Activated CD4-positive, CD25-positive, alpha-beta regulatory T cell treated with anti-CD3 and anti-CD28 coated beads, Interleukin-2, amount 50 U/mL, for 72 hours (primary cell): ENCODE data around the gene PTCH2.
"Not testable (repeated sequence)": the region's sequence is repeated elsewhere in the genome, so short reads cannot be mapped to it uniquely, and the experiment has no call there.

Experiments
- DNase-seq: peaks from one replicate; pipeline ENCODE4 v3.0.0; 2021

The PTCH2 gene

GRCh38 chr1:44842862-44843655, at the start of gene PTCH2:
Gene PTCH2, minus strand, starts transcription at chr1:44843253. Its CDS starts 321 bp downstream, at chr1:44842932.
- DNase-seq, result no peak

GRCh38 chr1:44890007-44890406, 47.0 kb upstream of the PTCH2 start:
- DNase-seq, result no peak

GRCh38 chr1:44885406-44885805, 42.4 kb upstream of the PTCH2 start:
- no peak for DNase-seq

GRCh38 chr1:44884746-44885145, 41.7 kb upstream of the PTCH2 start:
- no peak for DNase-seq

- DNase-seq, result no peak
These were observed 38.1 kb upstream of the PTCH2 start for GRCh38 chr1:44881011-44881632.

- no peak for DNase-seq
These were observed 31.1 kb upstream of the PTCH2 start for GRCh38 chr1:44874155-44874554.

- no peak for DNase-seq
These were observed 27.0 kb upstream of the PTCH2 start for GRCh38 chr1:44870096-44870495.

- DNase-seq, result no peak
These were observed 24.7 kb upstream of the PTCH2 start for GRCh38 chr1:44867801-44868200.

GRCh38 chr1:44862829-44863401, 19.9 kb upstream of the PTCH2 start:
- DNase-seq, result no peak

- DNase-seq, result no peak
These were observed 17.9 kb upstream of the PTCH2 start for GRCh38 chr1:44860891-44861425.

- no peak for DNase-seq
These were observed 17.3 kb upstream of the PTCH2 start for GRCh38 chr1:44860331-44860730.

GRCh38 chr1:44857446-44857845, 14.4 kb upstream of the PTCH2 start:
- no peak for DNase-seq

GRCh38 chr1:44855742-44856141, 12.7 kb upstream of the PTCH2 start:
- DNase-seq, result no peak

- no peak for DNase-seq
These were observed 11.9 kb upstream of the PTCH2 start for GRCh38 chr1:44854970-44855369.

- DNase-seq, result no peak
These were observed 10.1 kb upstream of the PTCH2 start for GRCh38 chr1:44853201-44853600.

- no peak for DNase-seq
These were observed 8.3 kb upstream of the PTCH2 start for GRCh38 chr1:44851308-44851707.

- DNase-seq, result no peak
These were observed 6.6 kb upstream of the PTCH2 start for GRCh38 chr1:44849575-44850132.

GRCh38 chr1:44848456-44849181, 5.6 kb upstream of the PTCH2 start:
- DNase-seq, result no peak

- DNase-seq, result no peak
These were observed 4.8 kb upstream of the PTCH2 start for GRCh38 chr1:44847845-44848244.

GRCh38 chr1:44846985-44847384, 3.9 kb upstream of the PTCH2 start:
- no peak for DNase-seq

GRCh38 chr1:44842486-44842861, 579 bp downstream of the PTCH2 start:
- DNase-seq, result no peak

- no peak for DNase-seq
These were observed 3.5 kb downstream of the PTCH2 start for GRCh38 chr1:44839576-44839975.

GRCh38 chr1:44838294-44838693, 4.8 kb downstream of the PTCH2 start:
- not testable (repeated sequence) for DNase-seq
